Activated CD4-positive, alpha-beta T cell treated with anti-CD3 and anti-CD28 coated beads, Interleukin-10, Interleukin-2, amounts not matched to agents 100 ng/mL and 50 ng/mL, durations not matched to agents 16 hours and 8 hours (primary cell): ENCODE data around the gene CAAP1.
"Not testable (repeated sequence)": the region's sequence is repeated elsewhere in the genome, so short reads cannot be mapped to it uniquely, and the experiment has no call there.

ENCODE experiments used
- DNase-seq: peaks from one replicate; pipeline ENCODE4 v3.0.0-alpha.2; 2020

CAAP1 gene

DNA sequence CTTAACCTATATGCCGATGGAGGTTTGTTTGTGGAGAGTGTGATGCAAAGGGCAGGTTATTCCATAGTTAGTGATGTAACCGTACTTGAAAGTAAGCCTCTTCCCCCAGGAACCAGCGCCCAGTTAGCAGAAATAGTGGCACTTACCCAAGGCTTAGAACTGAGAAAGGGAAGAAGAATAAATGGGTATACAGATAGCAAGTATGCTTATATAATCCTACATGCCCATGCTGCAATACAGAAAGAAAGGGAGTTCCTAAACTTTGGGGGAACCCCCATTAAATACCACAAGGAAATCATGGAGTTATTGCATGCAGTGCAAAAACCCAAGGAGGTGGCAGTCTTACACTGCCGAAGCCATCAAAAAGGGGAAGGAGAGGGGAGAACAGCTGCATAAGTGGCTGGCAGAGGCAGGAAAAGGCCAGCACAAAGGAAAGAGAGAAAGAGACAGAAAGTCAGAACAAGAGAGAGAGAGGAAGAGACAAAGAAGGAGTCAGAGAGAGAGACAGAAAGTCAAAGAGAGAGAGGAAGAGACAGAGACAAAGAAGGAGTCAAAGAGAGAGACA, 64.1 kb downstream of the CAAP1 start:
- DNase-seq = not testable (repeated sequence)

DNA sequence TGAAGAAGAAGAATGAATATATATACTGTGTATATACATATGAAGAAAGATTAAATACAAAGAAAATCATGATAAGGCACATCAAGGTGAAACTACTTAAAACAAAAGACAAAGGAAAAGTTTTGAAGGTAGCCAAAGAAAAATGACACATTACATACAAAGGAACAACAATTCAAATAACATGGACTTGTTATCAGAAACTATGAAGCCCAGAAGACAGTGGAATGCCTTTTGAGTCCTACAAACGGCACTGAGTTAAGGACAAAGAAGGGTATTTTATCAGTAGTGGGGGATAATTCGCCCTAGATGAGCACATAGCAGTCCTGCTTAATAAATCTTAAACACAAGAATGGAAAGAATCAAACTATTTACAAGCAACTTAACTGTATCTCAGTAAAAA, 77.8 kb downstream of the CAAP1 start:
- DNase-seq = no peak

DNA sequence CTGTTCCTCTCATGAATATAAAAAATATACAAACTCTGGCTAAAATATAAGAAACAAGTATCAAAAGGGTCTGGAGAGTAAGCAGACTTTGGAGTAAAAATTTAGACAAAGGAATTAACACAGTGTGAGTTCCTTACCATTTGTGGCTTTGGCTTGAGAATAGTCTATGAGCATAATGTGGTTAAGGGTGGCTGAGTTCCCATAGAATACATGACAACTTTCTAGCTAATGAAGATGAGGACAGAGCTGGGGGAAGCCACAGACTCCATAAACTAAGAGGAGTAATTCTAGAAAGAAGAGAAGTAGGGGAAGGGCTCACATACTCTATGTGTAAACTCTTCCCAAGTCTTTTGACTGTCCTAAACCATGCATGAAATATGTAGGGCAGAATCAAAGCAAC, 79.4 kb downstream of the CAAP1 start:
- DNase-seq = no peak

DNA sequence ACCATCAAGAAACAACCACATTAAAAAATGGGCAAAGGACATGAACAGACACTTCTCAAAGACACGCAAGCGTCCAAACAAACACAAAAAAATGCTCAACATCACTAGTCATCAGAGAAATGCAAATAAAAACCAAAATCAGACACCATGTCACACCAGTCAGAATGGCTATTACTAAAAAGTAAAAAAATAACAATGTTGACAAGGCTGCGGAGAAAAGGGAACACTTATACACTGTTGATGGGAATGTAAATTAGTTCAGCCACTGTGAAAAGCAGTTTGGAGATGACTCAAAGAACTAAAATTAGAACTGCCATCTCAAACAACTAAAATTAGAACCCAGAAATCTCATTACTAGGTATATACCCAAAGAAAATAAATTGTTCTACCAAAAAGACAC, 80.4 kb downstream of the CAAP1 start:
- DNase-seq = no peak

DNA sequence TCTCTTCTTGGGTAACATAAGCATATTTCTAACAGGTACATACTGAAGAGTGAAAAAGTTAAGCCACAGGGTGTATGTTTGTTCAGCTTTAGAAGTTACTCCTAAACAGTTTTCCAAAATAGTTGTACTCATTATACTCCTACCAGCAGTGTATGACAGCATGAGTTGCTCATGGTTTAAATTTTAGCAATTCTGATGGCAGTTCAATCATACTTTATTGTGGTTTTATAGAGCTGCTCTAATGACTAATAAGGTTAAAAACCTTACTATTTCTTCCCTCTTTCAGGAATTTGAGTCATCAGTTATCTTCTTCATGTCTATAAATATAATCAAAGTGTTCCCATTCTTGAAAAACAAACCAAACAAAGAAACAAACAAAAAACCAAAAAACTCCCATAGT, 81.5 kb downstream of the CAAP1 start:
- no peak for DNase-seq

DNA sequence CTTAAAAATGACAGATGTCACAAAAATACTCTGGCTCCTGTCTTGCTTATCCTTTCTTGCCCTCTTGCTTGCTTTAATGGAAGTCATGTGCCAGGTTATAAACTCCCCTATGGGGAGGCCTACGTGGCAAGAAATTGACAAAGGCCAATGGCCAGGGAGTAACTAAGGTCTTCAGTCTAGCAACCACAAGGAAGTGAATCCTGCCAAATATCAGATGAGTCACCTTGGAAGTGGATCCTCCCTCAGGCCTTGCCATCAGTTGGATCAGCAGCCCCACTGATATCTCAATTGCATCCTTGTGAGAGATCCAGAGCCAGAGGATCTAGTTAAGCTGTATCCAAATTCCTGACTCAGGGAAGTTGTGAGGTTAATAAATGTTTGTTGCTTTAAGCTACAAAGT, 82.8 kb downstream of the CAAP1 start:
- DNase-seq = no peak

DNA sequence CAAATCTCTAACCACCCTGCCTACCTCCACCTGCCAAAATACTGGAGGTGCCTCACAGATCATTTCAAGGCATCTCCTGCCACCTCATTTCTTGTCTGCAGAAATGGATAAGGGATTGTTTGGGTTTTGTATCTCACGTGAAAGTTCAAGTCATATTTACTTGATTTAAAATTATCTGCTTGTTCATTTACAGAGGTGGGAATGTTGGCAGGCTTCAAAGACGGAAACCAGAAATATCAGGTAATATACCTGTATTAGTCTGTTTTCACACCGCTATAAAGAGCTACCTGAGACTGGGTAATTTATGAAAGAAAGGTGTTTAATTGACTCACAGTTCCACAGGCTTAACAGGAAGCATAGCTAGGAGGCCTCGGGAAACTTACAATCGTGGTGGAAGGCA, 85.4 kb downstream of the CAAP1 start:
- DNase-seq = no peak

DNA sequence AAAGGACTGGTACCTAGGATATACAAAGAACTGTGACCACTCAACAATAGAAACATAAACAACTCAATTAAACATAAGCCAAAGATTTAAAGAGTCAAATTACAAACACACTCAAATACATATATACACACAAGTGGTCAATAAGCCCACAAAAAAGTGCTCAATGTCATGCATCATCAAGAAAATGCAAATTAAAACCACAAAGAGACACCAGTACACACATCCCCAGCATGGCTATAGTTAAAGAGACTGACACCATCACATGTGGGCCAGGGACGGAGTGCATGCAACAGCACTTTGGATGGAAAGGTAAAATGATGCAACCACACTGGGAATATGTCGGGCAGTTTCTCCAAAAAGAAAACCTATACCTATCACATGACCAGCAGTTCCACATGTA, 89.7 kb downstream of the CAAP1 start:
- no peak for DNase-seq

DNA sequence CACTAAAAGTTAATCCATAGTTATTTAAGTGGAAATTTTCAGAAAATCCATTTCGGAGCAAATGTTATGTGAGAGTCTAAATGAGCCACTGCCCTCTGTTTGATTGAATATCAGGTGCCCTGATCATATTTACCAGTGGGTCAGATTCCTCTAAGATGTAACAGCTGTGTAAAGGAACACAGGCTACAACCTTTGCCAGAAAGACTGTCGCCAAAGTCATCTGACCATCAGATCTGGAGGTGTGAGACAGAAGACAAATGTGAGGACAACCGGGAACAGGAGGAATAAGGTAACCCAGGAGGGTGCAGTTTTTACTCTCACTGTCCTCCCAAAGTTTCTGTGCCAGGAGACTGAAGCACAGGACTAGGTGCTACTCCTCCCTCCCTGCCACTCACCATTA, 90.8 kb downstream of the CAAP1 start:
- no peak for DNase-seq

DNA sequence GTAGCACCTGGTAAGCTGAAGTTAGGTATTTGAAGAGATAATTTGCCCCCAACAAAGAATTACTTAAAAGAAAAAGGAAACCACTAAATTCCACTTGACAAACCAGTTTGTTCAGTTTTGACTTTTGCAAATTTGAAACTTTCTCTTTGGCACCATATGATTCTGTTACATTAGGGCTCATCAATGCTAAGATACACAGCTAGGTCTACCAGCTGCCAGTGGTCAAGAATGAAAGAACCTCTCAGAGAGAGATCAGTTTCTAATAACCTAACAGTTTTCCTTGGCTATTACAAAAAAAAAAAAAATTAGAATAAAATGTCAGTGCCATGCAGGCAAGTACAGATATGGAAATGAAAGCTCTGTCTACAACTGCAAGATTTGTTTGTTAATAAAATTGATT, 92.3 kb downstream of the CAAP1 start:
- DNase-seq = no peak

DNA sequence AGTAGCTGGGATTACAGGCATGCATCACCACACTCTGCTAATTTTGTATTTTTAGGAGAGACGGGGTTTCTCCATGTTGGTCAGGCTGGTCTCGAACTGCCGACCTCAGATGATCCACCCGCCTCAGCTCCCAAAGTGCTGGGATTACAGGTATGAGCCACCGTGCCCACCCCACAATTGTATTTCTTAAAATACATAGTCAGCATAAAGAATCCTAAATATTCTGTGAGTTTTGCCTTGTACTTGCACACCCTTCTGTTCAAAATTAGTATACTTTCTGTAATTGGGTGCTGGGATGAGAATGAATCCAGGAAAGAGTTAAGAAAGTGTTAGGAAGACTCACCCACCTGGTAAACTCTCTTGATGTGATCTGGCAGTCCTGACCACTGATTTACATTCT, 101.3 kb downstream of the CAAP1 start:
- no peak for DNase-seq
